NCI-H2227 (cell line): ENCODE data around the gene FAM72D.
"Not testable (repeated sequence)": the region's sequence is repeated elsewhere in the genome, so short reads cannot be mapped to it uniquely, and the experiment has no call there.

ENCODE experiments used
- DNase-seq: peaks from one replicate; lab custom pipeline; 2025; ENCODE audit not compliant: unreplicated experiment; lab: John Stamatoyannopoulos, UW

Gene FAM72D

GRCh38 chr1:145082483-145083255 lies 13.1 kb upstream of the FAM72D start:
- DNase-seq: not testable (repeated sequence)

DNA sequence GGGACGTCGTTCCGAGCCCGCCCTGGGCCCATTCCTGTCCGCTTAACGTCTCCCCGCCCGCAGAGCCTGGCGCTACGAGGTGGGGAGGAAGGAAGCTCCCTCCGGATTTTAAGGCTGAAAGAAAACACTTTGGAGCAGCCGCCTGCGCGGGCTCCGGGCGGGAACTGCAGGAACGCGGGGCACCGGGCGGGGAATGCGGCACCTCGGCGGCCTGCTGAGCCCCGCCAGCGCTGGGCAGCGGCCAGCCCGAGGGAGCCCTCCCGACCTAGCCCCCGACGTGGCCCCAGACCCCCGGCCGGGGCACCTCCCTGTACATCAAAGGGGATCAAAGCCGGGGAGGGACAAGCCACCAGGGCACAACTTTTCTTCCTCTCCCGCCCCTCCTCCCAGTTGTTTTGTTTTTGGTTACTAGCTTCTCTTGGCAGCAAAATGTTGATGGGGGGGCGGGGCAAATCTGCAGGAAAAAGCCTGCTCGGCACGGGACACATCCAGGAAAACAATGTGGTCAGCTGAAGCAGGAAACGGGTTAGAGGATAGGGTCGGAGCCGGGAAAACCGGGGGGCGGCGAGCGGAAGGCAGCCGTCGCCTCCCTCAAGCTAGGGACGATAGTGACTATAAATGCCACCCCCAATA lies 2.1 kb upstream of the FAM72D start:
- DNase-seq: not testable (repeated sequence)

GRCh38 chr1:145094655-145095211 lies 1.0 kb upstream of the FAM72D start:
- DNase-seq: not testable (repeated sequence)

GRCh38 chr1:145101725-145102124 lies 6.0 kb downstream of the FAM72D start:
- DNase-seq: not testable (repeated sequence)

DNA sequence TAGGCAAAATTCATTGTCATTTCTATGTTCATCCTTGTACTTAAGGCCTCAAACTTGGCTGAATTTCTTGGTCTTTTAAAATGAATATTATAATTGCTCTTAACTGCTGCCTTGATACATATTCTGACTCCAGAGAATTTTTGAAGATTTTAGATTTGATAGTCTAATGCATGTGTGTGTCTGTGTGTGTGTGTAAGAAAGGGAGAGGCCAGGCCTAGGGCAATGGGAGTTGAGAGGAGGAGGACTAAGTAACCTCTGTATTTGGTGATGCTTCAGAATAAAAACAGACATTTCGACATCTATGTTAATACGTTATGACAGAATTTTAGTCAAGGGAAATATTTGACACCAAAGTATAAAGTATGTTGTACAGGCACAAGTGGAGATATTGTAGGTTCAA lies 7.5 kb downstream of the FAM72D start:
- DNase-seq: not testable (repeated sequence)

DNA sequence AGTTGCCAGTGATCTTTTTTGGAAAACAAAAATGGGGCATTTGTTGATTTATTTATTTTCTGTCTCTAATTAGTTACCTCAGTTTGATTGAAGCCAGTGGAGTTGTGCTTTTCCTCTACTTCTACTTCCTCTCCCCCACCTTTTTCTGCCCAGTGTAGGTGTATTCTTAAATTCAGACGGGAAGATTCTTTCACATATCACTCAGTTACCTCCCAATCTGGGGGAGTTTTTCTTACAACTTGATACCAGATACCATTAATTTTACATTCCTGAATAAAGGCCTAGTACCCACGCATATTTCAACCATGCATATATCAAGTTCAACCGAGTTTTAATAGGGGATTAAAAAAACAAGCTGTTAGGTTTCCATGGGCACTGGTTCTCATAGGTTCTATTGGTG lies 15.9 kb downstream of the FAM72D start:
- not testable (repeated sequence) for DNase-seq

- DNase-seq: not testable (repeated sequence)
Measured at GRCh38 chr1:145112703-145113102, 16.9 kb downstream of the FAM72D start.

- DNase-seq: not testable (repeated sequence)
Measured at GRCh38 chr1:145114560-145115057, 18.8 kb downstream of the FAM72D start.

DNA sequence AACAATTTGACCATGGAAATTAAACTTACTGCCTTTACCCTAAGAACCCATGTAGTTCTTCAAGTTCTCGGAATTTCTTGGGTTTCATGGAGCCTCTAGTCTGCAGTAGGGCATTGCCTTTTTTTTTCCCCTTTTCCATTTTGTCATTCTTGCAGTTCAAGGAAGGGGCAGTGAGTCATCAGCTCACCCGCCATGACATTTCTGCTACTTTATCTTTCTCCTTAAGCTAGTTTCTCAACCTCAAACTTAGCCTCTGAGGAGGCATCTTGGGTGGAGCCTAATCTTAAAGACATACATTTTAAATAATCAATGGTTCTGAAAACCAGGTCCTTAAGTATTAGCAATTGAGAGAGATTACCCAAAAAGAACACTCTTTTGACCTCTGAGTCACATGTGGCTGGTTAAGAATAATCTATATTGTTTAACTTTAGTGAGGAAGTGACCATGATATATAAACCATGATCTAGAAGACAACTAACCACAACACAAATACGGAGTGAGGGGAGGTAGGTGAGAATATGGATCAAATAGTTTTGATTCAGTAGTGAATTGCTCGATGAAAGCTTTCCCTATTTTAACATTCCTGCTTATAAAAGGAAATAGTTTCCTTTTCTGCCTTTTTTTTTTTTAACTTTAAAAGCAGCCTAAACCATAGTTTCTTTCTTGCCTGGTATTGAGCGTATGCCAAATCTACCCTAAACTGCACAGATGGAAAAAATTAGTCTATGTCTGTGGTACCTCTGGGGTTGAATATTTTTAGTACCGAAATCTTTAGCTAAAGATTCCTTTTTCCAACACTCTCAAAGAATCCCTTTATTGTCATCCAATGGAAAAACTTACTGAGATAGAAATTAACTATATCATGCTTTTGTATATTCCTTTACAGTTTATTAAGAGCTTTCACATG lies 20.1 kb downstream of the FAM72D start:
- DNase-seq: not testable (repeated sequence)

DNA sequence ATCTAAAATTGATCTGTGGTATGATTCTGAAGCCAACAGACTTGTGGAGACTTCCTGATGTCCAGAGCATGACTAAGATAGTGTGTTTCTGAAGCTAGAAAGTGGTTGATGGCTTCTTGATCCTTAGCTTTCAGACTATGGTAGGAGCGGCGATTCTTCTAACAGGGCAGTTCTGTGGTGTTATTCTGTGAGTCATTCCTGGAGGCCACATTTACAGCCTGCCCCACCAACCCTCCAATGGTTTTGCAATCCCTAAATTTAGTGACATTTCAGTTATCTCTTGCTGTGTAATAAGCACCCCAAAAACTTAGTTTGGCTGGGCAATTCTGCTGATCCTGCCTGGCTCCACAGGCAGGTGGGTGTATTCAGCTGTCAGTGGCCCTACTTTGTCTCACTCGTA lies 24.1 kb downstream of the FAM72D start:
- not testable (repeated sequence) for DNase-seq

DNA sequence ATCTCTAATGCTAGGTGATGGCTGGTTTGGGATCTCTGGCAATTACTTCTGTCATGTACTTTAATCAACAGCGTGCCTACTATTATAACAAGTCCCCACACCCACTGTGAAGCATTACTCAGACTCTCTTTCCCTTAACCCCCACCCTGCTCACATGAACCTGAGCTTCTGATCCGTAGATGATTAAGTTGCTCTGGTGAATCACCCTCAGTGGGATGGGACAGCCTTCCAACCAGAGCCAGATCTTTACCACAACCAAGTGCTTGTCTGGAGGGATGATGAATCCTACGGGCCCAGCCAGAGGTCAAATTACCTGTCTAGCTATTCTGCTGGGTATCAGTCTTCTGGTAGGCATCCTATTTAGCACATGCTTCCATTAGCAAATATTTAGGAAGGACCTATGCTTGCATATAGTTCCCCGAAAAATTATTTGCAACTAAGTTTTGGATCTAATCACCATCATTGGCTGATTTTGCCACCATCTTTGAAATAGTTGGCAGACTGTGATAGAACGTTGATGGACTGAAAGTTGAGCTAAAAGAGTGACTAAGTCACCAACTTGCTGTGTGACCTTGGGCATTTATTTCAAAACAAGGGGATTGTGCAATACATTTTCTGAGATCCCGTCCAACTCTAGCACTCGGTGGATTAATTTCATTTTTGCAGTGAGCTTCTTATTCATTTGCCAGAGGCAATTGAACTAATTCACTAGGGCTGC lies 26.7 kb downstream of the FAM72D start:
- DNase-seq: not testable (repeated sequence)

- not testable (repeated sequence) for DNase-seq
Measured at GRCh38 chr1:145123062-145123395, 27.3 kb downstream of the FAM72D start.

DNA sequence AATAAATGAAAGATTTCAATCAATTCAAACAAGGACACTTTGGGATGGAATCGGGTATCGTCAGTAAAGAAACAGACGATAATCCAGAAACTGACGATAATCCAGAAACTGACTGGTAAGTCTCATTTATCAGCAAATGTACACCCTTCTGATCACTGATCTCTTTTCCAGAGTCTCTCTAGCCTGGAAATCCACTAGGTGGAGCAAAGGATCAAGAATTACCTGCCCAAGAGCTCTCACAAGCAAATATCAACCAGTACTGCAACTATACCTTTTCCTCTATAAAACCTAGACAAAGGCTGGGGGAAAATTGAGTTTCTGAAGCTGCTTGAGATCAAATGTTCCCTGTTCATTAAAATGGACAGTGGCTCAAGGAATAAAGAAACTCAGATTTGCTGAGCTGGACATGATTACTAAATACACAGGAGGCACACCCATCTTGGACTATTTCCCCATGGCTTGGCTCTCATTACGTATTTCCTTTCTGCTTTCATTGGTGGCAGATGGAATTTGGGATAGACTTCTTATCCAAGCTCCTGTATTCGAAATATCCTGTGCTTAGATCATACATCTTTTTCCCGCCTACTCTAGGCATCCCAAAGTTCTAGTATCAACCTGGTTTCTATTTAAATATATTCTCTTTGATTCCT lies 28.3 kb downstream of the FAM72D start:
- DNase-seq: not testable (repeated sequence)

GRCh38 chr1:145125112-145125511 lies 29.3 kb downstream of the FAM72D start:
- not testable (repeated sequence) for DNase-seq

GRCh38 chr1:145127144-145127543 lies 31.4 kb downstream of the FAM72D start:
- DNase-seq: not testable (repeated sequence)

GRCh38 chr1:145128697-145129469 lies 33.1 kb downstream of the FAM72D start:
- not testable (repeated sequence) for DNase-seq

GRCh38 chr1:145134476-145134875 lies 38.7 kb downstream of the FAM72D start:
- DNase-seq: not testable (repeated sequence)

DNA sequence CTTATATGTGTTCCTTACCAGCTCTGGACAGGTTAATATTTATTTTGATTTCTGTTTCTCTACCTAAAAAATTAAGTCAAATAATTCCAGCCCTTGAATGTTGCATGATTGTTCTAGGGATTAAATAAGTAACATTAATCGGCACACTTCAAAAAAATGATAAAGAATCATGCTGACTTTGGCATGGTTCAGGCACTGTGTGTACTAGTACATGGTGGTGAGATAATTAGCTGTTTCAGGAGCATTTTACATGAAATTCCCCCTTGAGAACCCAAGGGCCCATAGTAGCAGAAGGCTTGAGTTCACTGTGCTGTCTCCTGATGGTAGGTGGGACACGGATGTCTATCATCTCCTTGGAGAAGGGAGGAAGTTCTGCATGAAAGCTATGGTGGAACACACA lies 44.8 kb downstream of the FAM72D start:
- DNase-seq: not testable (repeated sequence)
